GM10248 (cell line): ENCODE measurements around the gene C3orf52.

ENCODE experiments used
- CTCF ChIA-PET: fragments of 300-600 bp; sonication (Branson Sonifier 250); formaldehyde crosslinking; extraction: SDS; loops from one replicate; lab custom pipeline; 2021; ENCODE audit warnings: antibody characterized with exemption; lab: Yijun Ruan, JAX
- POLR2A ChIA-PET: fragments of 350-650 bp; sonication (Branson Sonifier 250); formaldehyde crosslinking; extraction: SDS; loops from one replicate; lab custom pipeline; 2020; ENCODE audit warnings: antibody characterized with exemption; lab: Yijun Ruan, JAX
- DNase-seq: peaks from one replicate; pipeline ENCODE4 v3.0.0; 2012; ENCODE audit errors: extremely low spot score
- CTCF ChIP-seq: IDR thresholded peaks from 2 replicates; pipeline ENCODE4 v1.5.1; 2012; ENCODE audit warnings: mild to moderate bottlenecking, low read depth; ENCODE audit errors: extremely low read depth, missing control alignments, control extremely low read depth

Gene C3orf52

DNA sequence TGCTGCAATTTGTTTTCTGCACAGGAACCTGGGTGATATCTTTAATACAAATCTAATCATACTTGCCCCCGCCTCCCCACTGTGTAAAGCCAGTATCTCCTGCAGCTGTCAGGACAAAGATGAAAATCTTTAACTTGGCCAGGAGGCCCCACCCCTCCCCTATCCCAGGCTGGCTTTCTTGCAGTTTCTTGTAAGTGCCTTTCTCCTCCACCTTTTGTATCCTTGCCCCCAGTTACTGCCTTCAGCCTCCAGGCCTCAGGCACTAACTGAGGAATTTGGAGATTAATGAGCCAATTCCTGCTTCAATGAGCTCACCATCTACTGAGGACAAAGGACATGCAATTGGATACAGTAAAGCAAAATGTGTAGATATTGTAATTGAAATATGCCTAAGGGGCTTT, 40.3 kb downstream of the C3orf52 start:
- ChIA-PET CTCF (interaction anchor here (1.5 to 10.8 kb wide), 4 partner anchors 11 to 310 kb away, joined by 3 to 94 read pairs (median 20); no protein-coding TSS in a partner anchor), POLR2A (interaction anchor here (1.1 to 3.2 kb wide), 3 partner anchors 11 to 15 kb away, joined by 3 to 19 read pairs (median 7); no protein-coding TSS in a partner anchor)
- no peak for DNase-seq
- no peak for TF ChIP-seq CTCF

DNA sequence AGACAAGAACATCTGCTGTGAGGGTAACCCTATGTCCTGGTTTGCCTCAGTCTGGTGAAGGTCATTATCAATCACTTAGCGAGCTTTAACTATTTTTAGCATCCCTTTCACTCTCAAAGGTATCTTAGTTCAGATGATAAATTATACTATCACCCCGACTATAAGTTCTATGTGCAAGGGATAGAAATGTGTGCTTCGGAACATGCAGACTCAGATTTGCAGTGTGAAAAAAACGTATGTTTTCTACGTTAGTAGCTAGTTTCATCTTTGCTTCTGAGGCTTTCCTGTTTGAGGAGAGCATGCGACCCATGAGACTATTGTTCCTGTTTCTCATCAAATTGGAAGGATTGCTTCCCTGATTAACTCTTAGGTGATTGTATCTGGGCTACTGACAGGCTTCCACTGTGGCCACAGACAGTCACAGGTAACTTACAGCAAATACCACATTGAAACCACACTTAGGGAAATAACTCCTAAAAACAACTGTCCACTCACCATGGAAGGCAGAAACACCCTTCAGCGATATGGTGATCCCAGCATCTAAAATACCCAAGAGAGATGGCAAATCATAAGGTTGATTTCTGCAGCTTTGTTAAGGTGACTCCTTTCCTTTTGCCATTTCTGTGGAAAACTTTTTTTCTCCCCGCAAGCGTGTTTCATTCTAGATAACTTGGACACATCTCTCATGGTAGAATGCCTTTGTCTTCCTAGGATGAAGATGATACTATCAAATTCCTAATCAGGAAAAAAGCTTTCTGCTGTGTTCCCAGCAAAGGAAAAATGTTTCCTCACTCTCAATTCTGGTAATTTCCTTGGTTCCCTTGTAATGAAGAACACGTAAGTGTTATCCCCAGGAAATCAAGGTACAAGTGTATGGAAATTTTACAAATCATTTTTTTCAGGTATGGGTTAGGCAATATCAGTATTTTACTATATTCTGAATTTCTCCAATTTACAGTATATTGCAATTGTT, 41.6 kb downstream of the C3orf52 start:
- ChIA-PET POLR2A (interaction anchor here (0.7 to 3.2 kb wide), 4 partner anchors 11 to 42 kb away, joined by 3 to 19 read pairs (median 4); partner anchors contain the start of gene C3orf52), CTCF (interaction anchor here (1.1 to 10.8 kb wide), 7 partner anchors 10 to 406 kb away, joined by 3 to 94 read pairs (median 3); no protein-coding TSS in a partner anchor)
- no peak for DNase-seq
- TF ChIP-seq CTCF = no peak

DNA sequence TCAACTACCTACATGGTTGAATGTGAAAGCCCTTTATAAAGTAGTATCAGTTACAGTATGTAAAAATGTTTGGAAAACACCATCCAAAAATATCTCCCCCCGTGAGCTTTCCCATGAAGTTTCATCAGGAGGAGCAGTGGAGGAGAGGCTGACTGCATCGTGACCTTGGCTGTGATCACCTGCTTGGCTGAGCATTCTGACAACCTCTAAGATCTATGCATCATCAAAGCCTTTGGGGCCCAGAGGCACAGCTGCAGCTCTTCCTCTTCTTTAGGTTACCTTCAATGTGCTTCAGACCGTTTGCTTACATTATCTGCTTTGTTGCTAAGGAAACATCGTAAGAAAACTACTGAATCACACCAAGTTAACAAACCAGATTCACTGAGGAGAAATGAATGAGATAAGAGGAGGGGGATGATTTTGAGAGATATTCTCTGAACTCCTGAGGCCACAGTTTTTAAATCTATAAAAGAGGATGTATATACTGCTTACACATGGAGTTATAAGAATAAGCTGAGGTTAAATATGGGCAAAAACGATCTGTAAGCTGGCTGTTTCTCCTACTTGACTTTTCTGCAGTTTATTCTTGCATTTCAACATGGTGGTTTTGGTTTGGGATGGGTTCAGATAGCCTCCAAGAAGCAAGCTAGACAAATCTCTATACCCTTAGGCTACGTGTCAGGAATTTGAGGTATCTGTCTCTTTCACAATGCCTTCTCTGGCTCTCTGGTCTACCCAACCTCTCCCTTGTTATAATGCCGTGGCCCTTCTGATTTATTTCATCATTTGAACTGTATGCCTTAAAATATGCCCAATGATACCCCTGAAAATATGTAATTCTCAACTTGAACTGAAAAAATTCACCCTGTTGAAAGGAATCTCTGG, 42.9 kb downstream of the C3orf52 start:
- no peak for TF ChIP-seq CTCF
- peak; percentile 40 for DNase-seq
- ChIA-PET CTCF (interaction anchor here (1.0 to 10.8 kb wide), 8 partner anchors 9 to 404 kb away, joined by 3 to 94 read pairs (median 3); no protein-coding TSS in a partner anchor), POLR2A (interaction anchor here (1.1 to 3.2 kb wide), 3 partner anchors 10 to 14 kb away, joined by 4 to 19 read pairs (median 5); no protein-coding TSS in a partner anchor)

DNA sequence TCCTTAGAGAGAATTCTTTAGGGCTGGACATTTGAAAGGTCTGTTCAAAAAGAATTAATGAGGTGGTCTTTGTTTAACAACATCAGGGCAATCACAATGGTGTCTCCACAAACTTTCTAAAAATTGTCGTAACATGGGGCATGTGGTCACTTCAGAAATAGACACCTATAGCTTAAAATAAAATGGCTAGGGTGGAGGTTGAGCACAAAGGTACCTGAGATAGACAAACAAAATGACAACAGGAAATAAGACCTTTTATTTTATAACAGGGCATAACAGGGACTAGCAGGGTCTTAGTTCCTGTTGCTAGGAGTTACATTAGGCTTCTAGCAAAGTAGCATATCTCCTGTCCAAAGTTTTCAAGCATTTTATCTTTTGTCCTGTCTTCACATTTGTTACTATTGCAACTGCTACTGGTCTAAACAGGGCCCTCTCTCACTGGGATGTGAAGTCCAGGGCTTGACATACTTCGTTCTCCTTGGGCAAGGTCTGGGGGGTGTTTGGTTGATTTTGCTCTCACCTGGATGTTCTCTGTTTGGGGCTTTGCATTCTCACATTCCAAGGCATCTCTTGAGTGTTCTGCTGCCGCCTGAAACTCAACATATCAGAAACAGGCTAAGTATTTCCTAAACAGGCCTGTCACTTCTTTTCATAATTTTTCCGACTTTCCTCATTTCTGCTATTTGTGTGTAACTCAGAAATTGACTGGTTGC, 43.9 kb downstream of the C3orf52 start:
- DNase-seq = no peak
- CTCF ChIA-PET = interaction anchor here (1.0 to 10.8 kb wide), 5 partner anchors 10 to 19 kb away, joined by 3 to 94 read pairs (median 28); no protein-coding TSS in a partner anchor
- TF ChIP-seq CTCF = no peak
- POLR2A ChIA-PET = interaction anchor here (1.2 to 2.0 kb wide), 3 partner anchors 13 to 18 kb away, joined by 4 to 9 read pairs (median 6); no protein-coding TSS in a partner anchor

DNA sequence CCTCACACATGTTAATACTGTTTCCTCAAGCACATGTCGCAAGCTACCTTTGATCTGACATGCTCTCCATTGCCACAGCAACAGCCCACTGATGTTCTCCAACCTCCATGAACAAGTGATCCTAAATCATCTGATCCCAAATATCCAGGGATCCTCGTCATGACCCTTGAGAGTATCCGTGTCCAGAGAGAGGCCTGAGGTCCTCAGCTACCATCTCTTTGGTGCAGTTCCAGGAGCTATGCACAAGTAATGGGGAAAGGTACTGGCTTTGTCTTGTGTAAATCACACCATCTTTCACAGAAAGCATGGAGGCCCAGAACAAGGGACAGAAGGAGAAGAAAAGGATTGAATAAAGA, 44.4 kb downstream of the C3orf52 start:
- POLR2A ChIA-PET = interaction anchor here (1.2 to 2.0 kb wide), 3 partner anchors 13 to 19 kb away, joined by 4 to 9 read pairs (median 6); no protein-coding TSS in a partner anchor
- no peak for DNase-seq
- CTCF ChIA-PET = interaction anchor here (0.6 to 10.8 kb wide), 3 partner anchors 15 to 45 kb away, joined by 3 to 94 read pairs (median 29); no protein-coding TSS in a partner anchor
- TF ChIP-seq CTCF = no peak
